BJ (cell line): ENCODE data around the gene CACNA2D4. TPM values are rescaled to one million over a fixed set of nuclear protein-coding genes. Genes with fewer than 3 reads are reported as not detected.

Source experiments
- CTCF ChIA-PET: fragments of 350-600 bp; formaldehyde crosslinking; extraction: SDS; loops from one replicate; lab custom pipeline; 2021; ENCODE audit warnings: antibody characterized with exemption, inconsistent platforms; lab: Yijun Ruan, JAX
- POLR2A ChIA-PET: fragments of 300-600 bp; sonication (Branson Sonifier 250); formaldehyde crosslinking; extraction: SDS; loops from one replicate; lab custom pipeline; 2021; ENCODE audit warnings: antibody characterized with exemption; lab: Charles Lee
- DNase-seq: peaks from one replicate; pipeline ENCODE4 v3.0.0-alpha.2; 2011; ENCODE audit warnings: low read depth
- H3K27me3 ChIP-seq: 2 replicates; pipeline ENCODE4 v1.6.0; 2011; ENCODE audit warnings: low read length; ENCODE audit not compliant: control insufficient read depth, insufficient read depth
- H3K36me3 ChIP-seq: 2 replicates; pipeline ENCODE4 v1.5.1; 2011; ENCODE audit warnings: low read length; ENCODE audit not compliant: control insufficient read depth, insufficient read depth
- H3K4me3 ChIP-seq: 2 replicates; pipeline ENCODE4 v1.5.1; 2011; ENCODE audit warnings: low read depth, mild to moderate bottlenecking, control low read depth, low read length
- CTCF ChIP-seq: IDR thresholded peaks from 2 replicates; pipeline ENCODE4 v1.5.1; 2011; ENCODE audit warnings: low read depth, mild to moderate bottlenecking, control low read depth, inconsistent platforms, low read length, moderate library complexity; ENCODE audit not compliant: insufficient read depth
- polyA plus RNA-seq: library from polyadenylated mRNA; depleted of rRNA; stranded (reverse); fragments of >200 nt; gene quantifications from 2 replicates; pipeline ENCODE4 v1.2.3, GENCODE V29; 2011

Gene CACNA2D4
- polyA plus RNA-seq, 1 experiment, result 0.39 TPM

DNA sequence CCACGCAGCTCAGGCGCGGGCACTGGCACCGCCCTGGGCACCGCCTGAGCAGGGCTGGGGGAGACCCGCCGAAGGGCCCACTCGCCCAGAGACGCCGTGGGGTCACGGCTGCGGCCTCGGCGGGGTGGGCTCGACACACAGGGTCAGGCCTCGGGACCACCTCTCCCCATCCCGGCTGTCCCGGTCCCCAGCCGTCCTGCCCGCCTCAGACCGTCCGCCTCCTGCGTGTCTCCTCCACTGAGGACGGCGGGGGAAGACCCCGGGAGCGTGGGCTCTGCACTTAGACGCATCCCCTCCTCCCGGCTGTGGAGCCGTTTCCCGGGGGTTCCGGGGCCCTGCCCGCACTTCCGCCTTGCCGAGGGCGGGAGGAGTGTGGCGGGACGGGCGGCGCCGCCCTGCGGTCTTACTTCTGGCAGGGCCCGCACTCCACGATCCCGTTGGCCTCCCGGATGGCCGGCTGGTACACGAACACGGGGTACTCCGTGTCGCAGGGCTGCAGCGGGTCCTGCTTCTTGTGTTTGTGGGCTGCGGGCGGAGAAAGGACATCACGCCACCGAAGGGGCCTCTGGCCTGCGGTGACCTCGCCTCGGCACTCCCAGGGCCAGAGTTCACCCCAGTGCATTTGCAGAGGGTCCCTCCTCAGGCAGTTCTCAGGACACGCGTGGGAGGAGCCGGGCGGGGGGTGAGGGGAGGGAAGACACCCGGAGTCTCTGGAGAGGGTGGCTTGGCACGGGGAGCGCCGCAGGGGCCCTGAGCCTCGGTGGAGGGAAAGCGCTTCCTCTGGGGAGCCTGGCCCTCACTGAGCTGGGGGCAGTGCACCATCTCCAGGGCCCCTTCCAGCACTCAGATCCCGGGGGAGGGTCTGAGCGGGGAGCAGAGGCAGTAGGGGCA, 121.2 kb downstream of the CACNA2D4 start:
- peak overlapping the region; percentile 48 for H3K4me3 ChIP-seq
- ChIA-PET CTCF (interaction anchor here (0.8 to 7.0 kb wide), 8 partner anchors 15 to 239 kb away, joined by 3 to 78 read pairs (median 9); no protein-coding TSS in a partner anchor), POLR2A (no interaction called here)
- H3K36me3 ChIP-seq, result no peaks in the 10 kb centered on the region
- no peaks in the 10 kb centered on the region for H3K27me3 ChIP-seq
- no peak for DNase-seq
- no peak for TF ChIP-seq CTCF

- no peak for TF ChIP-seq CTCF
- Histone ChIP-seq H3K4me3 (peak overlapping the region; percentile 48), H3K27me3 (no peaks in the 10 kb centered on the region), H3K36me3 (no peaks in the 10 kb centered on the region)
- CTCF ChIA-PET, result interaction anchor here (0.6 to 7.0 kb wide), 11 partner anchors 9 to 246 kb away, joined by 3 to 78 read pairs (median 7); no protein-coding TSS in a partner anchor
- DNase-seq, result no peak
- POLR2A ChIA-PET, result no interaction called here
Measured at GRCh38 chr12:1796515-1797010, 121.9 kb downstream of the CACNA2D4 start.

DNA sequence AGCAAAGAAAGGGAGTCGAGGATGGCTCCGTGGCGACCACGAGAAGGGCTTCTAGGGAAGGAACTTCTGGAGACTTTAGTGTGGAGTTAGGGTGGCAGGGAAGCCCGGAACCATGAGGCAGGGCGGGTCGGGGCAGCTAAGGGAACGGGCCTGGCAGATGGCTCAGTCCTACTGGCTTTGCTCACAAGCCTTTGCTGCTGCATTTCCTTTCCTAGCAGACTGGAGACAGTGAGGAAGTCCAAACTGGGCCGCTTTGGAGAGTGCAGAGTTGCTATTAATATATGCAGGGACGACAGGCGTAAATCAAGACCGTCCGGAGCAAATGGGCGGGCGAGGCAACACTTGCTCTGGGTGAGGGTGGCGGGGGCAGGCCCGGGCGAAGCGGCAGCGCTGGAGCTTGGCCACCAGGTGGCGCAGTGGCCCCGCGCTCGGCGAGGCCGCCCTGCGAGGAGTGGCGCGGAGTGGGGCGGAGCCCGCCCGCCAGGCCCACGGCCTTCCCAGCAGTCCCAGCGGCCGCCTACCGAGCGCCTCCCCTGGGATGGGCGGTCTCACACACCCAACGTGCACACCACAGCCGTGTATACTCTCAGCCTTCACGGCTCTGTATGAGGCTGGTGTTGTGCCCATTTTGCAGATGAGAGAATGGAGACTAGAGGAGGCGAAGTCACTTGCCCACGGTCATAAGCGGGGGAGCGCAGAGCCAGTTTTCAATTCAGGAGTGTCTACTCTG, 122.5 kb downstream of the CACNA2D4 start:
- Histone ChIP-seq H3K36me3 (no peaks in the 10 kb centered on the region), H3K4me3 (peak overlapping the region; percentile 48), H3K27me3 (no peaks in the 10 kb centered on the region)
- ChIA-PET CTCF (interaction anchor here (0.6 to 7.0 kb wide), 21 partner anchors 9 to 785 kb away, joined by 3 to 78 read pairs (median 4); partner anchors contain the start of gene WNT5B), POLR2A (no interaction called here)
- TF ChIP-seq CTCF, result peak; percentile 72
- DNase-seq, result peak; percentile 29

- ChIA-PET POLR2A (no interaction called here), CTCF (interaction anchor here (0.6 to 7.0 kb wide), 19 partner anchors 8 to 785 kb away, joined by 3 to 78 read pairs (median 5); partner anchors contain the start of gene WNT5B)
- no peak for TF ChIP-seq CTCF
- no peak for DNase-seq
- no peaks in the 10 kb centered on the region for H3K36me3 ChIP-seq
- H3K4me3 ChIP-seq, result no peak overlapping the region
- no peaks in the 10 kb centered on the region for H3K27me3 ChIP-seq
Measured at GRCh38 chr12:1795221-1795784, 123.1 kb downstream of the CACNA2D4 start.
